Dedifferentiated amniotic fluid mesenchymal stem cell (primary cell): Measurements from ENCODE around the gene VPS39.

Source experiments
- DNase-seq: peaks from one replicate; pipeline ENCODE4 v3.0.0-alpha.2; 2016; ENCODE audit errors: extremely low spot score

Gene VPS39

GRCh38 chr15:42131826-42132806 lies 76.0 kb downstream of the VPS39 start:
- no peak for DNase-seq

GRCh38 chr15:42131006-42131405 lies 77.1 kb downstream of the VPS39 start:
- no peak for DNase-seq

GRCh38 chr15:42130246-42130986 lies 77.7 kb downstream of the VPS39 start:
- no peak for DNase-seq

GRCh38 chr15:42129364-42129763 lies 78.7 kb downstream of the VPS39 start:
- no peak for DNase-seq

GRCh38 chr15:42128476-42128875 lies 79.6 kb downstream of the VPS39 start:
- no peak for DNase-seq

GRCh38 chr15:42123546-42123945 lies 84.6 kb downstream of the VPS39 start:
- no peak for DNase-seq

- DNase-seq: no peak
Measured at GRCh38 chr15:42121682-42122081, 86.4 kb downstream of the VPS39 start.

- DNase-seq: no peak
Measured at GRCh38 chr15:42121021-42121420, 87.1 kb downstream of the VPS39 start.

- no peak for DNase-seq
Measured at GRCh38 chr15:42120285-42120684, 87.8 kb downstream of the VPS39 start.

GRCh38 chr15:42119446-42119760 lies 88.7 kb downstream of the VPS39 start:
- no peak for DNase-seq

- DNase-seq: no peak
Measured at GRCh38 chr15:42118650-42119445, 89.3 kb downstream of the VPS39 start.

GRCh38 chr15:42111924-42112323 lies 96.2 kb downstream of the VPS39 start:
- DNase-seq: no peak

GRCh38 chr15:42110367-42110766 lies 97.7 kb downstream of the VPS39 start:
- DNase-seq: no peak

- no peak for DNase-seq
Measured at GRCh38 chr15:42108806-42109205, 99.3 kb downstream of the VPS39 start.
